Liver (tissue), 3 donors: Measurements from ENCODE around the gene KIAA0930.

Experiments
- GABPA ChIP-seq, 2 donors: IDR thresholded peaks in 1 of 2; conservative IDR thresholded peaks in 1 of 2; 2 replicates each; pipeline ENCODE4 v1.6.1; 2016; ENCODE audit warnings: antibody characterized with exemption in 2 of 2, mild to moderate bottlenecking in 1 of 2, moderate library complexity in 1 of 2
- HNF4G ChIP-seq: IDR thresholded peaks from 2 replicates; pipeline ENCODE4 v1.6.1; 2016; ENCODE audit warnings: antibody characterized with exemption
- RAD21 ChIP-seq, 2 donors: IDR thresholded peaks; 2 replicates each; pipeline ENCODE4 v1.6.1; 2016; ENCODE audit warnings: antibody characterized with exemption in 2 of 2, mild to moderate bottlenecking in 2 of 2
- SP1 ChIP-seq: IDR thresholded peaks from 2 replicates; pipeline ENCODE4 v1.6.1; 2018; ENCODE audit warnings: antibody characterized with exemption, mild to moderate bottlenecking
- TAF1 ChIP-seq: conservative IDR thresholded peaks from 2 replicates; pipeline ENCODE4 v1.6.1; 2016; ENCODE audit warnings: antibody characterized with exemption, mild to moderate bottlenecking
- YY1 ChIP-seq: IDR thresholded peaks from 2 replicates; pipeline ENCODE4 v1.6.1; 2016; ENCODE audit warnings: antibody characterized with exemption, mild to moderate bottlenecking
- TF ChIP-seq, protein P1 (sequence below): fragments of 150-350 bp; IDR thresholded peaks from 2 replicates; pipeline ENCODE4 v1.5.1; 2017; ENCODE audit warnings: improper control_type of control experiment, low read depth, low read length; ENCODE audit not compliant: missing input control
- TF ChIP-seq, protein P2 (sequence below): IDR thresholded peaks from 2 replicates; pipeline ENCODE4 v1.6.1; 2016; ENCODE audit warnings: antibody characterized with exemption
- TF ChIP-seq, protein P3 (sequence below): IDR thresholded peaks from 2 replicates; pipeline ENCODE4 v1.6.1; 2016; ENCODE audit warnings: antibody characterized with exemption
- TF ChIP-seq, protein P4 (sequence below): IDR thresholded peaks from 2 replicates; pipeline ENCODE4 v1.6.1; 2016; ENCODE audit warnings: antibody characterized with exemption, mild to moderate bottlenecking
- donor health status: healthy.
- donor health status: healthy.

DNA sequence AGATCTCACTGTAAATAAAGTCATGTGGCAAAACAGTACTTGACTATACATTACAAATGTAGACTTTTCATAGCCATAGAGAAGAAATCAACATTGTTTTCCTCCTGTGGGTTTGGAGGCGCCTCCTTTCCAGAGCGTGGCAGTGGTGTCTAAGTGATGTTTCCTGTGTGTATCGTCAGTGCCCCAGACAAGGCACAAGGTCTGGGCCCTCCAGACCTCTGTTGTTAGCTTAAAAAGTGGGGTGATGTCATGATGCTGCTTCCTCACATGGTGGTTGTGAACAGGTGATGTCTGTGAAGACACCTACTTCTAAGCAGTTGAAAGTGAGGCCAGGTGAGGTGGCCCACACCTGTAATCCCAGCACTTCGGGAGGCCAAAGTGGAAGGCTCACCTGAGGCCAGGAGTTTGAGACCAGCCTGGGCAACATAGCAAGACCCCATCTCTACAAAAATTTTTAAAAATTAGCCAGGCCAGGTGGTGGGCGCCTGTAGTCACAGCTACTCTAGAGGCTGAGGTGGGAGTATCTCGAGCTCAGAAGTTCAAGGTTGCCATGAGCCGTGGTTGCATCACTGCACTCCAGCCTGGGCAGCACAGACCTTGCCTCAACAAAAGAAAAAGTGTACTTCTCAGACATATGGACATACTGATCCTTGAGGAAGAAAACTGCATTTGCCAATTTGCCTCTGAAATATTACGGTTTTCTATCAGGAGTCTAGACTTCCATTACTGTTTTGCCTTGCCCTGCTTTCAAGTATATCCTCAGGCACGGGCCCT, 61.2 kb downstream of the KIAA0930 start:
- TF ChIP-seq, protein P1, sequence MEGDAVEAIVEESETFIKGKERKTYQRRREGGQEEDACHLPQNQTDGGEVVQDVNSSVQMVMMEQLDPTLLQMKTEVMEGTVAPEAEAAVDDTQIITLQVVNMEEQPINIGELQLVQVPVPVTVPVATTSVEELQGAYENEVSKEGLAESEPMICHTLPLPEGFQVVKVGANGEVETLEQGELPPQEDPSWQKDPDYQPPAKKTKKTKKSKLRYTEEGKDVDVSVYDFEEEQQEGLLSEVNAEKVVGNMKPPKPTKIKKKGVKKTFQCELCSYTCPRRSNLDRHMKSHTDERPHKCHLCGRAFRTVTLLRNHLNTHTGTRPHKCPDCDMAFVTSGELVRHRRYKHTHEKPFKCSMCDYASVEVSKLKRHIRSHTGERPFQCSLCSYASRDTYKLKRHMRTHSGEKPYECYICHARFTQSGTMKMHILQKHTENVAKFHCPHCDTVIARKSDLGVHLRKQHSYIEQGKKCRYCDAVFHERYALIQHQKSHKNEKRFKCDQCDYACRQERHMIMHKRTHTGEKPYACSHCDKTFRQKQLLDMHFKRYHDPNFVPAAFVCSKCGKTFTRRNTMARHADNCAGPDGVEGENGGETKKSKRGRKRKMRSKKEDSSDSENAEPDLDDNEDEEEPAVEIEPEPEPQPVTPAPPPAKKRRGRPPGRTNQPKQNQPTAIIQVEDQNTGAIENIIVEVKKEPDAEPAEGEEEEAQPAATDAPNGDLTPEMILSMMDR, result no peak
- TF ChIP-seq SP1 (no peak), RAD21 (IDR thresholded peaks at IDR 0.05) (no peak), GABPA (IDR thresholded peaks at IDR 0.05 in 1 of 2, conservative IDR thresholded peaks at IDR 0.05 in 1 of 2) (no peak), YY1 (no peak), HNF4G (no peak), TAF1 (no peak)
- TF ChIP-seq, protein P2, sequence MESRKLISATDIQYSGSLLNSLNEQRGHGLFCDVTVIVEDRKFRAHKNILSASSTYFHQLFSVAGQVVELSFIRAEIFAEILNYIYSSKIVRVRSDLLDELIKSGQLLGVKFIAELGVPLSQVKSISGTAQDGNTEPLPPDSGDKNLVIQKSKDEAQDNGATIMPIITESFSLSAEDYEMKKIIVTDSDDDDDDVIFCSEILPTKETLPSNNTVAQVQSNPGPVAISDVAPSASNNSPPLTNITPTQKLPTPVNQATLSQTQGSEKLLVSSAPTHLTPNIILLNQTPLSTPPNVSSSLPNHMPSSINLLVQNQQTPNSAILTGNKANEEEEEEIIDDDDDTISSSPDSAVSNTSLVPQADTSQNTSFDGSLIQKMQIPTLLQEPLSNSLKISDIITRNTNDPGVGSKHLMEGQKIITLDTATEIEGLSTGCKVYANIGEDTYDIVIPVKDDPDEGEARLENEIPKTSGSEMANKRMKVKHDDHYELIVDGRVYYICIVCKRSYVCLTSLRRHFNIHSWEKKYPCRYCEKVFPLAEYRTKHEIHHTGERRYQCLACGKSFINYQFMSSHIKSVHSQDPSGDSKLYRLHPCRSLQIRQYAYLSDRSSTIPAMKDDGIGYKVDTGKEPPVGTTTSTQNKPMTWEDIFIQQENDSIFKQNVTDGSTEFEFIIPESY, result no peak
- TF ChIP-seq, protein P3, sequence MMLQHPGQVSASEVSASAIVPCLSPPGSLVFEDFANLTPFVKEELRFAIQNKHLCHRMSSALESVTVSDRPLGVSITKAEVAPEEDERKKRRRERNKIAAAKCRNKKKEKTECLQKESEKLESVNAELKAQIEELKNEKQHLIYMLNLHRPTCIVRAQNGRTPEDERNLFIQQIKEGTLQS, result no peak
- TF ChIP-seq, protein P4, sequence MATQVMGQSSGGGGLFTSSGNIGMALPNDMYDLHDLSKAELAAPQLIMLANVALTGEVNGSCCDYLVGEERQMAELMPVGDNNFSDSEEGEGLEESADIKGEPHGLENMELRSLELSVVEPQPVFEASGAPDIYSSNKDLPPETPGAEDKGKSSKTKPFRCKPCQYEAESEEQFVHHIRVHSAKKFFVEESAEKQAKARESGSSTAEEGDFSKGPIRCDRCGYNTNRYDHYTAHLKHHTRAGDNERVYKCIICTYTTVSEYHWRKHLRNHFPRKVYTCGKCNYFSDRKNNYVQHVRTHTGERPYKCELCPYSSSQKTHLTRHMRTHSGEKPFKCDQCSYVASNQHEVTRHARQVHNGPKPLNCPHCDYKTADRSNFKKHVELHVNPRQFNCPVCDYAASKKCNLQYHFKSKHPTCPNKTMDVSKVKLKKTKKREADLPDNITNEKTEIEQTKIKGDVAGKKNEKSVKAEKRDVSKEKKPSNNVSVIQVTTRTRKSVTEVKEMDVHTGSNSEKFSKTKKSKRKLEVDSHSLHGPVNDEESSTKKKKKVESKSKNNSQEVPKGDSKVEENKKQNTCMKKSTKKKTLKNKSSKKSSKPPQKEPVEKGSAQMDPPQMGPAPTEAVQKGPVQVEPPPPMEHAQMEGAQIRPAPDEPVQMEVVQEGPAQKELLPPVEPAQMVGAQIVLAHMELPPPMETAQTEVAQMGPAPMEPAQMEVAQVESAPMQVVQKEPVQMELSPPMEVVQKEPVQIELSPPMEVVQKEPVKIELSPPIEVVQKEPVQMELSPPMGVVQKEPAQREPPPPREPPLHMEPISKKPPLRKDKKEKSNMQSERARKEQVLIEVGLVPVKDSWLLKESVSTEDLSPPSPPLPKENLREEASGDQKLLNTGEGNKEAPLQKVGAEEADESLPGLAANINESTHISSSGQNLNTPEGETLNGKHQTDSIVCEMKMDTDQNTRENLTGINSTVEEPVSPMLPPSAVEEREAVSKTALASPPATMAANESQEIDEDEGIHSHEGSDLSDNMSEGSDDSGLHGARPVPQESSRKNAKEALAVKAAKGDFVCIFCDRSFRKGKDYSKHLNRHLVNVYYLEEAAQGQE, result no peak
